H1 (cell line): ENCODE results near the gene PTER.

Experiments used
- EGR1 ChIP-seq: IDR thresholded peaks from 2 replicates; pipeline ENCODE4 v1.6.1; 2011; ENCODE audit warnings: low read depth, low read length, borderline replicate concordance
- GABPA ChIP-seq: IDR thresholded peaks from 2 replicates; pipeline ENCODE4 v1.6.1; 2011; ENCODE audit warnings: mild to moderate bottlenecking, low read length, moderate library complexity, borderline replicate concordance; ENCODE audit not compliant: insufficient read depth
- POLR2A ChIP-seq, 2 experiments: IDR thresholded peaks; 1 replicate in 1 of 2; 2 replicates in 1 of 2; pipeline ENCODE4 v1.6.1; 2011; ENCODE audit warnings: low read depth in 2 of 2, low read length in 2 of 2, mild to moderate bottlenecking in 2 of 2; ENCODE audit errors: control extremely low read depth in 1 of 2
- SP2 ChIP-seq: IDR thresholded peaks from 2 replicates; pipeline ENCODE4 v1.6.1; 2012; ENCODE audit warnings: mild to moderate bottlenecking, low read length, inconsistent platforms
- YY1 ChIP-seq: IDR thresholded peaks from 2 replicates; pipeline ENCODE4 v1.6.1; 2011; ENCODE audit warnings: low read depth, mild to moderate bottlenecking, low read length
- ZNF274 ChIP-seq: IDR thresholded peaks from 2 replicates; pipeline ENCODE4 v1.7.0; 2012; ENCODE audit warnings: low read length, borderline replicate concordance; ENCODE audit errors: extremely low read depth
- TF ChIP-seq, protein P1 (sequence below), 3 experiments: IDR thresholded peaks; 1 replicate in 2 of 3; 2 replicates in 1 of 3; pipeline versions ENCODE4 v1.5.1 to v1.6.1; 2011; ENCODE audit warnings: low read length in 3 of 3, mild to moderate bottlenecking in 3 of 3, inconsistent platforms in 2 of 3, low read depth in 1 of 3, moderate library complexity in 1 of 3; ENCODE audit not compliant: insufficient read depth in 1 of 3; ENCODE audit errors: control extremely low read depth in 1 of 3

DNA sequence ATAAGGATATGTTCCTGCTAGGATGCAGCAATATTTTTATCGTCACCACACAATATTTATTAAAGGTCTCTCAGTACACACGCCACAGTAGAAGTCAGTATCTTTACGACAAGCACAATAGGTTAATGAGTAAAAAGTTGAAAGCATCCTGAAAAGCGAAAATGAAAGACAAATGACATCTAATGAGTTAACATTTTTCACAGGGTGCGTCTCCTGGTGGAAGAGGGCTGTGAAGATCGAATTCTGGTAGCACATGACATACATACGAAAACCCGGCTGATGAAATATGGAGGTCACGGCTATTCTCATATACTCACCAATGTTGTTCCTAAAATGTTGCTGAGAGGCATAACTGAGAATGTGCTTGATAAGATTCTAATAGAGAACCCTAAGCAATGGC lies 74.0 kb downstream of the PTER start:
- no peak for TF ChIP-seq ZNF274
- TF ChIP-seq EGR1, result no peak
- TF ChIP-seq POLR2A (IDR thresholded peaks at IDR 0.05; ENCODE audit: control extremely low read depth in 1 of 2, low read depth in 2 of 2, low read length in 2 of 2), result no peak
- TF ChIP-seq, protein P1, sequence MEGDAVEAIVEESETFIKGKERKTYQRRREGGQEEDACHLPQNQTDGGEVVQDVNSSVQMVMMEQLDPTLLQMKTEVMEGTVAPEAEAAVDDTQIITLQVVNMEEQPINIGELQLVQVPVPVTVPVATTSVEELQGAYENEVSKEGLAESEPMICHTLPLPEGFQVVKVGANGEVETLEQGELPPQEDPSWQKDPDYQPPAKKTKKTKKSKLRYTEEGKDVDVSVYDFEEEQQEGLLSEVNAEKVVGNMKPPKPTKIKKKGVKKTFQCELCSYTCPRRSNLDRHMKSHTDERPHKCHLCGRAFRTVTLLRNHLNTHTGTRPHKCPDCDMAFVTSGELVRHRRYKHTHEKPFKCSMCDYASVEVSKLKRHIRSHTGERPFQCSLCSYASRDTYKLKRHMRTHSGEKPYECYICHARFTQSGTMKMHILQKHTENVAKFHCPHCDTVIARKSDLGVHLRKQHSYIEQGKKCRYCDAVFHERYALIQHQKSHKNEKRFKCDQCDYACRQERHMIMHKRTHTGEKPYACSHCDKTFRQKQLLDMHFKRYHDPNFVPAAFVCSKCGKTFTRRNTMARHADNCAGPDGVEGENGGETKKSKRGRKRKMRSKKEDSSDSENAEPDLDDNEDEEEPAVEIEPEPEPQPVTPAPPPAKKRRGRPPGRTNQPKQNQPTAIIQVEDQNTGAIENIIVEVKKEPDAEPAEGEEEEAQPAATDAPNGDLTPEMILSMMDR (IDR thresholded peaks at IDR 0.05; ENCODE audit: control extremely low read depth in 1 of 3, insufficient read depth in 1 of 3, low read depth in 1 of 3, low read length in 3 of 3), result no peak
- no peak for TF ChIP-seq YY1
- no peak for TF ChIP-seq GABPA
- TF ChIP-seq SP2, result no peak
